GM19099 (cell line): Measurements from ENCODE around the gene MYO3B.

ENCODE experiments used
- POLR2A ChIP-seq: IDR thresholded peaks from 3 replicates; pipeline ENCODE4 v1.6.1; 2011; ENCODE audit warnings: low read depth; ENCODE audit not compliant: insufficient read length; ENCODE audit errors: extremely low read depth

MYO3B gene, protein sequence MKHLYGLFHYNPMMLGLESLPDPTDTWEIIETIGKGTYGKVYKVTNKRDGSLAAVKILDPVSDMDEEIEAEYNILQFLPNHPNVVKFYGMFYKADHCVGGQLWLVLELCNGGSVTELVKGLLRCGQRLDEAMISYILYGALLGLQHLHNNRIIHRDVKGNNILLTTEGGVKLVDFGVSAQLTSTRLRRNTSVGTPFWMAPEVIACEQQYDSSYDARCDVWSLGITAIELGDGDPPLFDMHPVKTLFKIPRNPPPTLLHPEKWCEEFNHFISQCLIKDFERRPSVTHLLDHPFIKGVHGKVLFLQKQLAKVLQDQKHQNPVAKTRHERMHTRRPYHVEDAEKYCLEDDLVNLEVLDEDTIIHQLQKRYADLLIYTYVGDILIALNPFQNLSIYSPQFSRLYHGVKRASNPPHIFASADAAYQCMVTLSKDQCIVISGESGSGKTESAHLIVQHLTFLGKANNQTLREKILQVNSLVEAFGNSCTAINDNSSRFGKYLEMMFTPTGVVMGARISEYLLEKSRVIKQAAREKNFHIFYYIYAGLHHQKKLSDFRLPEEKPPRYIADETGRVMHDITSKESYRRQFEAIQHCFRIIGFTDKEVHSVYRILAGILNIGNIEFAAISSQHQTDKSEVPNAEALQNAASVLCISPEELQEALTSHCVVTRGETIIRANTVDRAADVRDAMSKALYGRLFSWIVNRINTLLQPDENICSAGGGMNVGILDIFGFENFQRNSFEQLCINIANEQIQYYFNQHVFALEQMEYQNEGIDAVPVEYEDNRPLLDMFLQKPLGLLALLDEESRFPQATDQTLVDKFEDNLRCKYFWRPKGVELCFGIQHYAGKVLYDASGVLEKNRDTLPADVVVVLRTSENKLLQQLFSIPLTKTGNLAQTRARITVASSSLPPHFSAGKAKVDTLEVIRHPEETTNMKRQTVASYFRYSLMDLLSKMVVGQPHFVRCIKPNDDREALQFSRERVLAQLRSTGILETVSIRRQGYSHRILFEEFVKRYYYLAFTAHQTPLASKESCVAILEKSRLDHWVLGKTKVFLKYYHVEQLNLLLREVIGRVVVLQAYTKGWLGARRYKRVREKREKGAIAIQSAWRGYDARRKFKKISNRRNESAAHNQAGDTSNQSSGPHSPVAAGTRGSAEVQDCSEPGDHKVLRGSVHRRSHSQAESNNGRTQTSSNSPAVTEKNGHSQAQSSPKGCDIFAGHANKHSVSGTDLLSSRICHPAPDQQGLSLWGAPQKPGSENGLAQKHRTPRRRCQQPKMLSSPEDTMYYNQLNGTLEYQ (N-terminal part only)

DNA sequence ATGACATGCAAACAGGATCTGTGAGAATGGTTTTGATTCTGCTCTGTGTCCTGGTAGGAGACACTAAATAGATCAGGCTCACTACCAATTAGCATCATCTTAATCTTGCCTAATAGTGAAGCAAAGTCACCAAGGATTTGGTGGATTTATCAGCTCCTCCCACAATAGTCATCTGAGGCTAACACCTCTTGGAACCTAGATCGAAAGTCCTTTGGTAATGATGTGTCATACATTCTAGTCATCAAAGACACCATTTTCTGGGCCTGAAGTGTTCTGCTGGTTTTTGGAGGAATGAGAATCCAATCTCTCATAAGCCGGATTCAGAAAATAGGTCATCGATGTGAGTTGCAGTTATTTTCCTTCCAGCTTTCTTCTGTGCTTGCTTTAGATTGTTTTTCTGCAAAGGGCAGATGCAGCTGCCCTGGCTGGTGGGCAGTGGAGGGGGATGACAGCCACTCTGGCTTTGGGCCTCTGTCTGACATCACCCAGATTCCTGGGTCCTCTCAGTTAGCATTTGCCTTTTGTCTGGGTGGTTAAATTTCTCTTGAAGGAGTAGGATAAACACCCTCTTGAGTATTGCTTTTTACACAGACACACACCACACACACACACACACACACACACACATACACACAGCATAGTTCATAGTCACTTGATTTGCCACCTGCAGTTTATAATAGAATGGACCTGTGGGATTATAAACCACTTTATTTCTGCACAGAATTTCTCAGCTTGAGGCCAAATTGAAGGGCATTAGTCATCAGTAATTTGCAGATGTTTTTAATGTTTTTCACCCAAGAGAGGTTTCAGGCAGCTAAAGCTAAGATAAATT is at the start of gene MYO3B:
MYO3B (plus strand) TSS at position 198 of the 832 bp plus-strand sequence; CDS start at position 339, 141 bp downstream.
- TF ChIP-seq POLR2A = no peak

DNA sequence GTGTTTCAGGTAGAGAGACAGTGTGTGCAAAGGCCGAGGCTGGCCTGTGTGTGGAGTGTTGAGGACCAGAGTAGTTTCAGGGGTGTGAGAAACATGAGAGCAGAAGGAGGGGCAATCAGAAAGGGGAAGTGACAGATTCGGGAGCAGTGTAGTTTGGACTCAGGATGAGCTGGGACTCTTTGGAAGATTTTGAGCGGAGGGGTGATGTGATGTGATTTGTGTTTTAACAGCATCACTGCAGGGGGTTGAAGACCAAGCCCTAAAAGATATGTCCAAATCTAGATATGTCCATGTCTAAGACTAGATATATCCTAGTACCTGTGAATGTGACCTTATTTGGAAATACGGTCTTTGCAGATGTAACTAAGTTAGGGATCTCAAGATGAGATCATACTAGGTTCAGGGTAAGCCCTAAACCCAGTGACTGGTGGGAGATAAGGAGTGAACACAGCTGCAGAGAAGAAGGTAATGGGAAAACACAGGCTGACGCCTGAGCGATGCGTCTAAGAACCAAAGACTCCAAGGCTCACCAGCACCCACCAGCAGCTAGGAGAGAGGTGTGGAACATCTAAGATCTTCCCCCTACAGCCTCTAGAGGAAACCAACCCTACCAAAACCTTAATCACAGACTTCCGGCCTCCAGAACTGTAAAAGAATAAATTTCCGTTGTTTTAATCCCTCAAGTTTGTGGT is 38.5 kb upstream of the MYO3B start:
- no peak for TF ChIP-seq POLR2A

DNA sequence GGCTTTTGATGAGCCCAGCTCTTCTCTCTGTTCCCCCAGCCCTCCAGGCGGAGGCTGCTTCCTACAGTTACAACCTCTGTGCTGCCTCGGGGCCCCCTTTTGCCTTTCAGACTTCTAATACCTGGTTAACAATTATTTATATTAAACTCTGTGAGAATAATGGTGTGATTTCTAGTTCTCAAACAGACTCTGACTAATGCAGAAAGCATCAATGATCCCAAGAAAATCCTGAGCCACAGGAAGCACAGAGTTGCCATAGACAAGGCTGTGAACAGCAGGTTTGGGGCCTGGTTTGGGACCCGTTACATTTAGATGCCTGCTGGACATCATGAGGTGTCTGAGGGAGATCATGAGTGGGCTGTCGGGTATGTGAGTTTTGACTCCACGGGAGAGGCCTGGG is 37.4 kb upstream of the MYO3B start:
- no peak for TF ChIP-seq POLR2A

DNA sequence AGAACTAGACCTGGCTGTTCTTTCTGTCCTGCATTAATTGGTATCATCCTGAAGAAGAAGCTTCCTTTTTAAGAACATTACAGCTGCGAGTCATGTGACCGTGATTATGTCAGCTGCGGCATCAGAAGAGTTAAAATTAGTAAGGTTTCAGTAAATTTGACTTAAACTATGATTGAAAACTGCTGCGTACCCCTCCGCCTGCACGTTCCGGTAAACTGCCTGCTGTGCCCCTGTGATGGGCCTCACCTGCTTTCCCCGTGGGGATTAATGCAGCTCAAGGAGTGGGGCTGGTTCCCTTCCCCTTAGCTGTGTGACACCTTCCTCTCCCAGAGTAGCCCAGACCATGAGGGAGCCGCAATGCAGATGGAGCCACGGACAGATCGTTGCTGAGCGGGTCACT is 36.1 kb upstream of the MYO3B start:
- TF ChIP-seq POLR2A = no peak

DNA sequence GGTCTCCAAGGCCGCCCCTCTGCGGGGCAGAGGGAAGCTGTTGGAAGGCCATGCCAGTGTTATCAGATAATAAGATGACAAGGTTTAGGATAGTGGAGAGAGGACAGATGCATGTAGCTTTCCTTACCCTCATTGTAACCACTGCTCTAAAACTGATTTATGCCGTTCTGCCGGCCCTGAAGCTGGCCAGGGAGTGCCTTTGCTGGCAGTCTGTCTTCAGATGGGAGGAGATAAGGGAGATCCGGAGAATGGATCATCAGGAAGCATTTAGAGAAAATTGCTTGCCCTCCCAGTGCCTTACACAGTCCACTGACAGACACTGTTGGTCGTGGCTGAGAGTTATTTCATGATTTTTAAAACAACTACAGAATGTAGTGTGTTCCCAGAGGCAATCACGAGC is 35.4 kb upstream of the MYO3B start:
- no peak for TF ChIP-seq POLR2A

DNA sequence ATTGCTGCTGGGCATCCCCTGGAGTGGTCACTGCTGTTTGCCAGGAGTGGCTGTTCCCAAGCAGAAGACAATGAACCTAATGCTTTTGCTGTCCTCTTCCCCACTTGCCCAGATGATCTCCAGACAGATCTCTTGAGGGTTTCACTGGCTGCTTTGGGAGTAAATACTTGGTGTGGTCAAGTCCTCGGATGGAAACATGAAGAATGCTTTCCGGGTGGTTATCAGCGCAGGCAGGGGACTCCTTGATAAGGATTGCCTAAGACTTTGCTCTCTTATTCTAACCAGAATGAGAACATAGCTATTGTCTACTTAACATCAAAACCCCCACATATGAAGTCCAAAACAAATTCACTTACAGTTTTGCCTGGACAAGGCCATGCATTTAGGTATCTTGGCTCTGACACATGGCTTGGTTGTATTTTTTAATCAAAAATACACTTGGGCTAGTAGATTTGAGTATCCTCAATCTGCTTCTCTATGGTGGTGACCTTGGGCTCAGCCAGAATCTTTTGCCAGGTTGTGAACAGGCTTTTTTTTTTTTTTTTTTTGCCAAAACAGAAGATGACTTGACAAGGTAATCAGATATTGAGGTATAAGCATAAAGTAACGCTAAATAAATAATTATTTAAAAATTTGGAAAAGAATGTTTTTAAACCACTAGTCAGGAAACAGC is 34.8 kb upstream of the MYO3B start:
- no peak for TF ChIP-seq POLR2A

DNA sequence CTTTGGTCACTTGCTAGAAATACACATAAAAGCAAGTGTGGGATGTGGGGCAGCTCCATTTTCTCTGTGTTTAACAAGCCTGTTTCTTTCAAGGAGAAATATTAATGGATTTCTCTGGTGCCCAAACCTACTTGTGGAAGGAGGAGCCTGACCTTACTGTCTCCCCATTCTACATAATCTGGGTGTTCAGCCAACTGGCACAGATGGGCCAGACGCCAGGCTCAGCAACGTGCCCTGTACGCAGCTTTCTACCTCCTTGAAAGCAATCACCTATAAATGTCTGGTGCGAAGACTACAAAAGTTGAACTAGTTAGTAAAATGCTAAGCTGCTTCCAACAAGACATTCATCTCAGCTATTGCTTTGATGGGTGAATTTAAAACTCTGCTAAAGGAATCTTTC is 33.2 kb upstream of the MYO3B start:
- no peak for TF ChIP-seq POLR2A

DNA sequence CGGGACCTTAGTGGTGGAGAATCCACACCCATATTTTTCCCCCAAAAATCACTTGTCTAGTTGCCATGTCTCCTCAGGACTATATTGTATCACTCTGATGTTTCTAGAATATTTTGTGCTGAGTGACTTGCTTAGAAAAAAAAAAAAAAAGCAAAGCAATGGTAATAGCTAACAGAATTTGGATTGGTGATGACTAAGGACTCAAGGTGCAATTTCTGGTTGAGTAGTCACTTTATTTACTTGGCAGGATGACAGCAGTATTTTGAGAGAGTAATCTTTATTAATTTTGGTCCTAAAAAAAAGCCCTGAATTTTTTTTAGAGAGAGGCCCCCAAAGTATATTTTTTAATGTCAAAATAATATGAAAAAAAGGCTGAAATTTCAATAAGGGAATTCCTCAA is 32.8 kb upstream of the MYO3B start:
- no peak for TF ChIP-seq POLR2A

DNA sequence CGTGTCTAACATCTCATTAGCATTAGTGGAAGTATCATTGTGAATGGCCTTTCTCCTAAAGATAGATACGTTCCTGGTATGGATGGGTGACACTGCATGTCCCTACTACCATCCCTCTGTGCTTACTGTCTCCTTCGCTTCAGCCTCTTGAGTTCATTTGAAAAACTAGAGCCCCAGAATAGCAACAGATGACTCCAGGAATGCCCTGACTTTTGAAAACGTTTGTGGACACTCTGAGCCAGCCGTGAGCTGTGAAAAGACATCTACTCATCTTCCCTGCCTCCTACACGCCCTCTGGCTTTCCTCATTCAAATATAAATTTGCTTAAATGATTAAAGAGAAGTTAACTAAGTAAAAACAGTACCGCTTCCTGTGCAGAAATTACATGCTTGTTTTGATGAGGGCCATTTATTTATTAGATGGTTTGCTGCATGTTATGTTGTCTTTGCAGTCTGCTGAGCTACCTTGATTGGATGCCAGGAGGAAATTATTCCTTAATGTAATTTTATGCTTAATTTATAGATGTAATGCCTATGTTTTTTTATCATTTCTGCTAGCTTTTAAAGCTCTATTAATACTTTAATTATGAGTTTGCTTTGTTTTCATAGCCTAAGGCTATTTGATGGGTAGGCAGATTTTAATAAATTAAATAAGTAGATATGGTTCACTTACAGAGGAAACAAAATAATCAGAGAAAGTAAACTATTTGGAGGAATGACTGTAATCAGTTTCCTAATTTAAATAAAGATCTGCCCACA is 32.1 kb upstream of the MYO3B start:
- no peak for TF ChIP-seq POLR2A

DNA sequence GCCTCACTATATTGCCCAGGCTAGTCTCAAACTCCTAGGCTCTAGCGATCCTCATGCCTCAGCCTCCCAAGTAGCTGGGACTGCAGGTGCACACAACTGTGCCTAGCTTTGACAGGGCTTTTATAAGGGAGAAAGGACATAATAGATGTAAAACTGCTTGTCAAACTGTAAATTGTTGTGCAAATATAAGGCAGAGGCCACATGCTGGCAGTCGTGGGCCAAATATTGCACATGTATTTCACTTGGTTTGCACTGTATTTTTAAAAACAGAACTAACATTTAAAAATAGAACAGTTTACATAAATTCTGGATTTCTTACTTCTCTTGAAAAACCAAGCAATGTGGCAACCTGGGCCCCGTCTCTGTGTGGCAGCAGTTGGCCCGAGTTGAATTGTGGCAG is 31.2 kb upstream of the MYO3B start:
- TF ChIP-seq POLR2A = no peak

DNA sequence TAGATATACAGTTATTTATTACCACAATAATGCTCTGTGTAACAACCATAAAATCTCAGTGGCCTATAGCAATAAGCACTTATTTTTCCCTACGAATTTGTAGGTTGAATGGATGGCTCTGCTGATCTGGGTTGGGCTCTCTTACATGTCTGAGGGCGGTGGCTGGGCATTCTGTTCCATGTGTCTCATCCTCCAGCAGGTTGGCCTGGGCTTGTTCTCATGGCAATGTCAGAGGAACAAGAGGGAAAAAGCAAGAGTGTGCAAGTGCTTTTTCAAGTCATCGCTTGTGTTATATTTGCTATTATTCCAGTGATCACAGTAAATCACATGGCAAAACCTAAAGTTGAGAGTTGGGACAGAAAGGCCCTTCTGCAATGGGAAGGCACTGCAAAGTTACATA is 30.4 kb upstream of the MYO3B start:
- TF ChIP-seq POLR2A = no peak

DNA sequence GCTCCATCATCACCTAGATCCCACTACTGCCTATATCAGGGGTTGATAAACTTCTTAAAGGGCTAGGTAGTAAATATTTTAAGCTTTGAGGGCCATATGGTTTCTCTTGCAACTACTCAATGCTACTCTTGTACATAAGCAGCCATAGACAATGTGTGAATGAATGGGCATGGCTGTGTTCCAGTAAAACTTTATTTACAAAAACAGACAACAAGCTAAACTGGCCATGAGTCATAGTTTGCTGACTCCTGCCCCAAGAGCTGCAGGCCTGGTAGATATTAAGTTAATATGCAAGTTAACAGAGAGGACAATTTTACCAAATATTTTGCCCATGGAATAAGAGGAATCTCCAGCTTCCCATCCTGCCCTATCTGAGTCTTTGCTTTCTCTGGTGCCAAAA is 29.8 kb upstream of the MYO3B start:
- no peak for TF ChIP-seq POLR2A
